Omental fat pad (tissue), 4 donors: ENCODE data around the gene KCNQ1. TPM values are rescaled to one million over a fixed set of nuclear protein-coding genes. Genes with fewer than 3 reads are reported as not detected.
"Not testable (repeated sequence)": the region's sequence is repeated elsewhere in the genome, so short reads cannot be mapped to it uniquely, and the experiment has no call there.

Experiments
- ATAC-seq: fragments of 150-250 bp; one replicate; pipeline ENCODE4 v1.9.1; 2016; ENCODE audit warnings: mild to moderate bottlenecking, moderate library complexity; ENCODE audit not compliant: low FRiP score
- DNase-seq: peaks from one replicate; pipeline ENCODE4 v3.0.0-alpha.2; 2019; ENCODE audit warnings: low spot score
- CTCF ChIP-seq, 3 donors: fragments of 450-650 bp; IDR thresholded peaks; one replicate each; pipeline ENCODE4 v1.5.1; 2016 to 2017; ENCODE audit warnings: antibody characterized with exemption in 3 of 3, mild to moderate bottlenecking in 3 of 3, moderate library complexity in 2 of 3
- total RNA-seq, 4 donors: library from RNA; depleted of rRNA; stranded (reverse); fragments of >200 nt; gene quantifications; one replicate each; pipeline ENCODE4 v1.1.0, GENCODE V29; 2016

The KCNQ1 gene
- total RNA-seq, 4 donors from 2014 or later: 4.5 to 5.9 (median 5.2) TPM

GRCh38 chr11:2484576-2485125, 39.8 kb downstream of the KCNQ1 start:
- ATAC-seq: no peak
- no peak for TF ChIP-seq CTCF (IDR thresholded peaks at IDR 0.05)
- no peak for DNase-seq

- DNase-seq (no peak), ATAC-seq (no peak)
- no peak for TF ChIP-seq CTCF (IDR thresholded peaks at IDR 0.05)
These were observed 43.2 kb downstream of the KCNQ1 start for GRCh38 chr11:2488004-2488403.

- TF ChIP-seq CTCF (IDR thresholded peaks at IDR 0.05): no peak
- DNase-seq: peak; percentile 5
- no peak for ATAC-seq
These were observed 44.3 kb downstream of the KCNQ1 start for GRCh38 chr11:2489083-2489482.

GRCh38 chr11:2497951-2498350, 53.1 kb downstream of the KCNQ1 start:
- not testable (repeated sequence) for ATAC-seq, DNase-seq

- TF ChIP-seq CTCF (IDR thresholded peaks at IDR 0.05): no peak
- DNase-seq (no peak), ATAC-seq (no peak)
These were observed 53.9 kb downstream of the KCNQ1 start for GRCh38 chr11:2498750-2499149.

- peak; percentile 7 for DNase-seq
- TF ChIP-seq CTCF (IDR thresholded peaks at IDR 0.05): no peak
- ATAC-seq: no peak
These were observed 62.5 kb downstream of the KCNQ1 start for GRCh38 chr11:2507212-2507901.

GRCh38 chr11:2507945-2508749, 63.3 kb downstream of the KCNQ1 start:
- ATAC-seq: no peak
- no peak for TF ChIP-seq CTCF (IDR thresholded peaks at IDR 0.05)
- DNase-seq: peak; percentile 15
